ENCODE data around the gene MYH14. TPM values are rescaled to one million over a fixed set of nuclear protein-coding genes. Genes with fewer than 3 reads are reported as not detected.

Gene MYH14
- total RNA-seq, 2 donors from 2014 or later, result 506 to 509 TPM

- no peak for TF ChIP-seq CTCF (IDR thresholded peaks at IDR 0.05)
- H3K27me3 ChIP-seq, result peaks cover 11% of the 10 kb centered on the region
Measured at GRCh38 chr19:50312967-50313811, 109.8 kb downstream of the MYH14 start.

DNA sequence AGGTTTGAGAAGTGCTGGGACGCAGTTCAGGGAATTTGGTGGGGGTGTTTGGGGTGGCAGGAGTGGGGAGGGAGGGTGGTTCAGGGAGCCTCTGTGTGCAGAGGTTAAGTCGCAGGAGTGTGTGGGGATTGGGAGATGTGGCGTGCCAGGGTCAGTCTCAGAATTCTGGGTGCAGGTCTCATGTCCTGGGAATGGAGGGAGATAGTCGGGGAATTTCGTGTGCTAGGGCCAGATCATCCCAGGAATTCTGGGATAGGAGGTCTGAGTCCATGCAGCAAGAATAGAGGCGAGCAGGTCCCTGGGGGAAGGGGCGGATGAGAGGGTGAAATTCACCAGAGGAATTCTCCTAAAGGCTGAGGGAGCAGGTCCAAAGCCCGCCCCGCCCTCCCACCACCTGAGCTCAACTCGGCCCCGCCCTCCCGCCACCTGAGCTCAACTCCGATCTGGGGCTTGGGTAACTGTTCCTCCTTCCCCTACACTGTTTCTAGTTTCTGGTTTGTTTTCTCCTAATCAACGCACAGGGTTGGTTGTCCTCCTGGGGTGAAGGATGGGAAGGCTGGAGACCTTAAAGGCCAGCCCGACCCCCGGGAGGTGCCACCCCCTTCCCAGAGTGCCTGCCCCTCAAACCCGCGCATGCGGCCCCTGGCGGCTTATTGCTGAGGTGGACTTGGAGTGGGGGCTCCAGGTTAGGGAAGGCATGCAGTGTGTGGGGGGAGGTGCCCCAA is 110.6 kb downstream of the MYH14 start:
- H3K27me3 ChIP-seq, result peaks cover 11% of the 10 kb centered on the region
- H3K9ac ChIP-seq (ENCODE audit: low read depth in 2 of 2, low read length in 2 of 2), result no peak overlapping the region
- intact Hi-C loops (cut with DNase I), result no loop called here
- H3K36me3 ChIP-seq, result no peaks in the 10 kb centered on the region
- no peaks in the 10 kb centered on the region for H3K9me3 ChIP-seq
- H3K4me1 ChIP-seq, result no peaks in the 10 kb centered on the region
- no peak overlapping the region for H3K27ac ChIP-seq
- DNase-seq, result no peak
- no peak overlapping the region for H3K4me3 ChIP-seq
- TF ChIP-seq CTCF (IDR thresholded peaks at IDR 0.05), result no peak

More at GRCh38 chr19:50312967-50313811, 109.8 kb downstream of the MYH14 start:
- Histone ChIP-seq H3K27ac (no peak overlapping the region), H3K36me3 (no peaks in the 10 kb centered on the region), H3K9me3 (no peaks in the 10 kb centered on the region), H3K4me3 (no peak overlapping the region), H3K9ac (ENCODE audit: low read depth in 2 of 2, low read length in 2 of 2) (no peak overlapping the region), H3K4me1 (no peaks in the 10 kb centered on the region)
- intact Hi-C loops (cut with DNase I), result no loop called here
- no peak for DNase-seq

GRCh38 chr19:50314724-50315708 is 111.6 kb downstream of the MYH14 start:
- H3K9ac ChIP-seq (ENCODE audit: low read depth in 2 of 2, low read length in 2 of 2), result no peak overlapping the region
- H3K27me3 ChIP-seq, result peaks cover 11% of the 10 kb centered on the region
- no peak overlapping the region for H3K4me3 ChIP-seq
- no peak for DNase-seq
- H3K27ac ChIP-seq, result no peak overlapping the region
- intact Hi-C loops (cut with DNase I), result no loop called here
- H3K4me1 ChIP-seq, result no peaks in the 10 kb centered on the region
- H3K36me3 ChIP-seq, result no peaks in the 10 kb centered on the region
- H3K9me3 ChIP-seq, result no peaks in the 10 kb centered on the region
- no peak for TF ChIP-seq CTCF (IDR thresholded peaks at IDR 0.05)

DNA sequence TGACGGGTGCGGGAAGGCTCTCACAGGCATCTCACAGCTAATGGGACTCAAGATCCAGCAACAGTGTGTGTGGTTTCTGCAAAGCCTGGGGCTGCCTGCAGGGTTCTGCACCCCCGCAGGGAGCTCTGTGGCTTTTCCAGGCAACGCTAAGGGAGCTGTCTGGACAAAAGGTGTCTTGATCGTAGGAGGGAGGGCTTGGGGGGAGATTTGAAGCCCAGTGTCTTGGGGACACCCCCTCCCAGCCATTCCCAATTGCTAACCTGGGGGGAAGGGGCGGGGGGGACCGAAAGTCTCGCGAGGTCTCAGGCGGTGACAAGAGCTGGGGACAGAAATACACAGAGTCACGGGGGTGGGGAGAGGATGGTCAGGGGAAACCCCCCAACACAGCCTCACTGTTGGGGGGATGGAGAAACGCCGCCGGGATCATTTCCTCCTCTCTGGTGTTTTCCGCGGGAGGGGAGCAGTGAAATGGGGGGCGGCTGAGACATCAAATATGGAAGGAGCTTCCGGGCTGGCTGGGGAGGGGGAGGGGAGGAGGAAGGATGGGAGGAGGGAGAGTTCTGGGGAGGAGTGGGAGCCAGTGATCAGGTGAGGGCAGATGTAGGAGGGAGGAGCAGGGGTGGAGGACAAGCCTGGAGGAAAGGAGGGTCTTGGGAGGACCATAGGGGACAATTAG is 112.5 kb downstream of the MYH14 start:
- no peak for DNase-seq
- no peaks in the 10 kb centered on the region for H3K36me3 ChIP-seq
- no peaks in the 10 kb centered on the region for H3K4me1 ChIP-seq
- H3K27me3 ChIP-seq, result peaks cover 11% of the 10 kb centered on the region
- intact Hi-C loops (cut with DNase I), result no loop called here
- no peaks in the 10 kb centered on the region for H3K9me3 ChIP-seq
- no peak overlapping the region for H3K4me3 ChIP-seq
- H3K9ac ChIP-seq (ENCODE audit: low read depth in 2 of 2, low read length in 2 of 2), result no peak overlapping the region
- TF ChIP-seq CTCF (IDR thresholded peaks at IDR 0.05), result no peak
- no peak overlapping the region for H3K27ac ChIP-seq

All from colonic mucosa (tissue), 4 donors.